Fibroblast of lung (primary cell): ENCODE data around the gene ZNF747.

Source experiments
- CTCF ChIP-seq, 2 donors: IDR thresholded peaks in 1 of 2; conservative IDR thresholded peaks in 1 of 2; 1 replicate in 1 of 2; 2 replicates in 1 of 2; pipeline ENCODE4 v1.5.1; 2011 to 2012; ENCODE audit warnings: low read length in 2 of 2, control low read depth in 1 of 2, inconsistent platforms in 1 of 2, low read depth in 1 of 2, mild to moderate bottlenecking in 1 of 2
- EZH2 ChIP-seq: IDR thresholded peaks from 2 replicates; pipeline ENCODE4 v1.5.1; 2012; ENCODE audit warnings: low read length, control low read depth, mild to moderate bottlenecking; ENCODE audit errors: missing control alignments

GRCh38 chr16:30518552-30518951 is 16.1 kb downstream of the ZNF747 start:
- TF ChIP-seq CTCF (conservative IDR thresholded peaks at IDR 0.05 in 1 of 2, IDR thresholded peaks at IDR 0.05 in 1 of 2; ENCODE audit: low read depth in 1 of 2, low read length in 2 of 2) (no peak), EZH2 (no peak)
